GM18951 (cell line): ENCODE results near the gene PAPSS2.

Experiments
- POLR2A ChIP-seq: IDR thresholded peaks from 4 replicates; pipeline ENCODE4 v1.6.1; 2011; ENCODE audit warnings: mild to moderate bottlenecking; ENCODE audit not compliant: insufficient read length, insufficient read depth; ENCODE audit errors: extremely low read depth
- in situ Hi-C: fragments of 300-500 bp; cut with MboI; formaldehyde crosslinking; loops from one replicate; pipeline ENCODE4 v1.12.0; 2022; ENCODE audit warnings: low sequenced_read_pairs, mixed read lengths, inconsistent platforms; ENCODE audit not compliant: unreplicated experiment

Gene PAPSS2

DNA sequence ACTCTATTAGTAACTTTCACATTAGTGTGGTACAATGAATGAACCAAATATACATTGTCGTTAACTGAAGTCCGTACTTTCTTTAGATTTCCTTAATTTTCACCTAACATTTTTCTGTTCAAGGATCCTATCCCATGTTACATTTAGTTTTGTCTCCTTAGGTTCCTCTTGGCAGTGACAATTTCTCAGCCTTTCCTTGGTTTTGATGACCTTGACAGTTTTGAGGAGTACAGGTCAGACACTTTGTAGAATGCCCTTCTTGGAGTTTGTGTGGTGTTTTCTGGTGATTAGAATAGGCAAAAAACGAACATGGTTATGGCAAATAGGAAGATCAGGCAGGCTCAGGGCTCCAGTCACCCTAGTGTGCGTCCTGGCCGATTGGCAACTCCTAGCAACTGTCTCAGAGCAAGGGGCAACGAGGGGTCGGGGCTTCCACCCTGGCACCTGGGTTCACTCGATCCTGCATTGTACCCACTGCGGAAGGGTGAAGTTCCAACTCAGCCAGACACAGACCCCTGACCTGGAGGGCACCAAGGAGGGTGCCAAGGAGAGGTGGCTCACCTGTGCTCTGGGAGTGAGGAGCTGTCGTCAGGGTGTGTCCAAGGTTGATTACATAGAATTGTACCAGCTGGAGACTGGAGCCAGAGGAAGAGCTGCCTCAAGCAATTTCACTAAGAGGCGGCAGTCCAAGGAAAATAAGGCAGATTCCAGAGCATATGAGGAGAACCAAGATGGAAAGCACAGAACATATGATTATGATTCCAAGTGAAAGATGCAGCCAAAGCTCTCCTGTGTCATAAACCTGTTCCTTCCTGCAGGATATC lies 37.5 kb downstream of the PAPSS2 start:
- in situ Hi-C loops: no loop called here

DNA sequence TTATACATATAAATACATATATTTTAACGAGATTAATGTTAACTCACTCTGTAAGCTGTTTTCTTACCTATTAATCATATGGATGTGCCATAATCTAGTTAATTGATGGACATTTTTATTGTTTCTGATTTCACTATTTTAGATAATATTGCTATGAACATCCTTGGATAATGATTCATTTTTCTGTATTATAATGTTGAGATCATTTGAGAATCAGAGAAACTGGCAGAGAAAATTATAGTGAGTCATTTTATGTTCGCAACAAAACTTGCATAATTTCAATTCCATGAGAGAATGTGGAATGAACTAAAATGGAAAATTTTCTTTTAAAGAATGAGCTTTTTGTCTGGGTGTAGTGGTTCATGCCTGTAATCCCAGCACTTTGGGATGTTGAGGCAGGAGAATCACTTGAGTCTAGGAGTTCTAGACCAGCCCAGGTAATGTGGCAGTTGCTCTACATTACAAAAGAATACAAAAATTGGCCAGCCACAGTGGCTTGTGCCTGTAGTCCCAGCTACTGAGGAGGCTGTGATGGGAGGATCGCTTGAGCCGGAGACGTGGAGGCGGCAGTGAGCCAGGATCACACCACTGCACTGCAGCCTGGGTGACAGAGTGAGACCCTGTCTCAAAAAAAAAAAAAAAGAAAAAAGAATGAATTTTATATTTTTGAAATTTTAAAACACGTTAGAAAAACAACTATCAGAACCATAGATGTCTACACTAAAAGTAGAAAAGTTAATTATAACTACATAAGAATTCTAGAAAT lies 40.5 kb downstream of the PAPSS2 start:
- no peak for TF ChIP-seq POLR2A
- in situ Hi-C loops: no loop called here

More for the DNA sequence above, 37.5 kb downstream of the PAPSS2 start:
- TF ChIP-seq POLR2A: no peak

- TF ChIP-seq POLR2A: no peak
These were observed 42.7 kb downstream of the PAPSS2 start for GRCh38 chr10:87702260-87702972.

GRCh38 chr10:87702973-87703294 lies 43.3 kb downstream of the PAPSS2 start:
- in situ Hi-C loops: no loop called here
- no peak for TF ChIP-seq POLR2A

More at GRCh38 chr10:87702260-87702972, 42.7 kb downstream of the PAPSS2 start:
- in situ Hi-C loops: no loop called here

- in situ Hi-C loops: no loop called here
- TF ChIP-seq POLR2A: no peak
These were observed 44.1 kb downstream of the PAPSS2 start for GRCh38 chr10:87703771-87704170.

- no peak for TF ChIP-seq POLR2A
- in situ Hi-C loops: no loop called here
These were observed 45.7 kb downstream of the PAPSS2 start for GRCh38 chr10:87705339-87705738.

- no peak for TF ChIP-seq POLR2A
These were observed 47.1 kb downstream of the PAPSS2 start for GRCh38 chr10:87706731-87707130.

GRCh38 chr10:87707254-87707653 lies 47.6 kb downstream of the PAPSS2 start:
- in situ Hi-C loops: no loop called here

More at GRCh38 chr10:87706731-87707130, 47.1 kb downstream of the PAPSS2 start:
- in situ Hi-C loops: no loop called here

GRCh38 chr10:87712913-87713616 lies 53.4 kb downstream of the PAPSS2 start:
- in situ Hi-C loops: no loop called here
- TF ChIP-seq POLR2A: no peak

More at GRCh38 chr10:87707254-87707653, 47.6 kb downstream of the PAPSS2 start:
- no peak for TF ChIP-seq POLR2A

DNA sequence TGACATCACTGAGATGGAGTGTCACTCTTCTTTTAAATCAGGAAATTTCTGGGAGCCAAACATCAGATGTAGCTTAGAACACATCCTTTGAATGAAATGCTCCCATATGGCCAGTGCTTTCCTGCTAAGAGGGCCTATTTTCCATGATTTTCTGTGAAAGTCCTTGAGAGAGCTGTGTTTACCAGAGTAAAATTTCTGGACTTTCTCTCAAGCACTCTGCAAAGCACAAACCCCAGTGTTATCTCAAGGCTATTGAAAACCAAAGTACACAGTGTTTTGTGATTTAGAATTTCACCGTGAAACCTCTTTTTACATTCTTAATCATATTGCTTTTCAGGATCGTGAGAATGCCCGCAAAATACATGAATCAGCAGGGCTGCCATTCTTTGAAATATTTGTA lies 54.0 kb downstream of the PAPSS2 start:
- TF ChIP-seq POLR2A: no peak
- in situ Hi-C loops: no loop called here

DNA sequence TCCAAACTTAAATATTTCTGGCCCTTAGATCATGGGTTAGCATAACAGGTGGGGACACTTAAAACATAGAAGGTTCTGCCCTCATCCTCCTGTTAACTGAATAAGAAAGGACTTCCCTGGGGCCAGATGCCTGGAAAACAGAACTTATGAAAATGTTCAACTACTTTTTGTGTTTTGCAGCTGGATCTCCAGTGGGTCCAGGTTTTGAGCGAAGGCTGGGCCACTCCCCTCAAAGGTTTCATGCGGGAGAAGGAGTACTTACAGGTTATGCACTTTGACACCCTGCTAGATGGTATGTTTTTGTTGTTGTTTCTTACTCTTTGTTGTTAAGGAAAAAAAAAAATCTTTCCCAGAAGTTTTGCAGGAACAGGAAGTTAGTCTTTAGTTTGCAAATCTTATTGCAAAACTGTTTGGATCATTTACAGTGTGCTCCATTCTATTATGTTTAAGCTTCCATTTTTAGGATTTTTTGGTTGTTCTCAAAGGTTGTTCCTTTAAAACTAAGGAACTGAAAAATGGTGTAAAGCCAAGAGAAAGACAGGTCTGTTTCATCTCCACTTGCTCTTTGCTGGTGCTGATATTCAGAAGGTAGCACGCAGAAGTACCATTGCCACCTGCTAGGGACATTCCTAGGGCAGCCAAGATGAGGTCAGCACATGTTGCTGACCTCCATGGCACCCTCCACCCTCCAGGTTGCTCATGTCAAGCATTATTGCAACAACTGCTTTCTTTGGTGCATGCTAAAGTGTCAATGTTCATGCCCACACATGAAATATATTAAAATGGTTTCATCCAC lies 56.1 kb downstream of the PAPSS2 start:
- no peak for TF ChIP-seq POLR2A
- in situ Hi-C loops: no loop called here

DNA sequence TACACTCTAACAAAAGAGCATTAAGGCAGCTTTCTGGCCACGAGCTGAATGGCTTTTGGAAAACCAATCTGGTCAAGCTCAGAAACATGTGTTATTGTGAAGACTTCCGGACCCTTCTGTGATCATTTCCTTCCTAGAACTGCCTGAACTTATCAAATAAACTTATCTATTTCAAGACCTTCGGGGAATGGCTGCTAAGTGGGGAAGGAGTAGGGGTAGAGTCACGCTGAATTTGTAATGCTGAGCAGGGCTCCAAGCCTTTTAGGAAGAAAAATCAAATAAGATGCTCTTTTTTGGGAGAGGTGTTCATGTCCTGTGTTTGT lies 56.6 kb downstream of the PAPSS2 start:
- in situ Hi-C loops: no loop called here
- TF ChIP-seq POLR2A: no peak

DNA sequence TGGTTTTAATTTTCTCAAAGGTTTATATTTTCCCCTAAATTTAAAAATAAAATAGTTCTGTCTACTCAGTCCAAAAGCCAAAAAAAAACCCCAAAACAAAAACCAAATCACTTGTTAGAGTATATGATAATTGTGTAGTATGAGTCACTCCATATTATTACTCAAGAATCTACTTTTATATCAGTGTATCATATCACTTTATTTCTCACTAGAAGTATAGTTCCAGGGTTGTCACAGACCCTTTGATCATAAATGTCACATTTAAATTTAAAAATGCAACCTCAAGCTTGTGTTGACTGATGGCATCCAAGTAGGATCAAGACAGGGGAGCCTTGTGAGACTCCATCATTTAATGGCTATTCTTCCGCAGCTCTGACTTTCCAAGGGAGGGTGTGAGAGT lies 61.0 kb downstream of the PAPSS2 start:
- in situ Hi-C loops: no loop called here
- no peak for TF ChIP-seq POLR2A

GRCh38 chr10:87721781-87722180 lies 62.1 kb downstream of the PAPSS2 start:
- TF ChIP-seq POLR2A: no peak
- in situ Hi-C loops: no loop called here
